Islet precursor cell (in vitro differentiated cells): Measurements from ENCODE around the gene ERF.

Experiments used
- DNase-seq: peaks from one replicate; pipeline ENCODE4 v3.0.0-alpha.2; 2018

ERF gene

DNA sequence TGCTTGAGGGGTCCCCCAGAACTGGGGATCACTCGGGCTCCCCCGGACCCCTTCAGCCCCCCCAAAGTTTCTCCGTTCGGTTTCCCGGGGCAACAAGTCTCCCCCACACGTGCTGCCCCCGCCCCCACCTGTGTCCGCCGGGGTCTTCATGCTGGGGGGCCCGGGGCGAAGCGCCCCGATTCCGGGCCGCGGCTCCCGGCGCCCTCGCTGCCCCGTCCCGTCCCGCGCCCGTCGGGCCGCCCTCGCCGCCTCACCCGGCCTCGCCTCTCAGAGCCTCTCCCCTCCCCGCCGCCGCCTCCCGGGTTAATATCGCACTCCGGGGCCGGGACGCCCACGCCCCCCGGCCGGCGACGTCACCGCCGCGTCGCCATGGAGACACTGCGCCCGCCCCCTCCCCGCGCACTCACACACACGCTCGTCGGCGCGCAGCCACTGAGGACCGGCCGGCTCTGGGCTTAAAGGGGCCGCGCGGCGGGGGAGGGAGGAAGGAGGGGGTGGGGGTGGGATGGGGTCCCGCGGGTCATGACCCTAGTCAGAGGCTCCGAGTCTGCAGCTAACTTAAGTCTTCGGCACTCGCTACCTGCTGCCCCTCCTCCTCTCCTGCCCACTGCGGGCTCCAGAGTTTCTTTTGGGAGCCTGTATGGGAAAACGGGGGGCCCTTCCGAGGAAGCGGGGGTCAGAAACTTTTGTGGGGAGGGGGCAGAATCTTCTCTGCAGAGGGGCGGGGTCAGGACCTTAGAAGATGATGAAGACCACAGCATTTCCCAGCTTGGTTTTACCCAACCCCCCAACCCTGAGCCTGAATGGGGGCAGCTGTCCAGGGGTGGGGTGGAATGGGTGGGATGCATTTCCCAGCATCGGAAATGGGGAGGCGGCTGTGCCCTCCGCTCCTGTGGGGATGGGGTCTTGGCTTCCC lies at the start of gene ERF:
TSS of gene ERF (minus strand) at position 279 of the 916 bp plus-strand sequence. CDS start at position 150, 129 bp downstream.
- peak; percentile 96 for DNase-seq

DNA sequence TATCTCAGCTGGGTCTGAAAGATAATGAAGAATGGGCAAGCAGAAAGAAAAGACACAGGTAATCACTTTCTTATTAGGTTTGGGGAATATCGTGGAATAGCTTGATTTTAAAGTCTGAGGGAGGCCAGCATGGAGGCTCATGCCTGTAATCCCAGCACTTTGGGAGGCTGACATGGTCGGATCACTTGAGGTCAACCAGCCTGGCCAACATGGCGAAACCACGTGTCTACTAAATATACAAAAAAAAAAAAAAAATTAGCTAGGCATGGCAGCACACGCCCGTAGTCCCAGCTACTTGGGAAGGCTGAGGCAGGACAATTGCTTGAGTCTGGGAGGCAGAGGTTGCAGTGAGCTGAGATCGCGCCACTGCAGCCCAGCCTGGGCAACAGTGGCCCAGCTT lies 48.9 kb upstream of the ERF start:
- DNase-seq: no peak

DNA sequence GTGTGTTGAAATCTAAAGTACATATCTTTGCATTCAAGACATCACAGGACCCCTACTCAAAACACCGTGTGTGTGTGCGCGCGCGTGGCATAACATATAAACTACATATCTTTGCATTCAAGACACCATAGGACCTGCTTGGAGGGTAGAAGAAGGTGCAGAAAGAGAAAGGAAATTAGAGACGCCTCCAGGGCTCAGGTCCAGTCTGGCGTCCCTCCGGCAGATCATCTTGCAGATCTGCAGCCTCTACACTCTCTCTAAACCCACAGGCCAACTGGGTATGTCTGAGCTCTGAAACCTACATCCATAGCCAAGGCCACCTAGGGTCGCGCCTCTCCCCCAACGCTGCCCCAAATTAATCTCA lies 48.2 kb upstream of the ERF start:
- no peak for DNase-seq

DNA sequence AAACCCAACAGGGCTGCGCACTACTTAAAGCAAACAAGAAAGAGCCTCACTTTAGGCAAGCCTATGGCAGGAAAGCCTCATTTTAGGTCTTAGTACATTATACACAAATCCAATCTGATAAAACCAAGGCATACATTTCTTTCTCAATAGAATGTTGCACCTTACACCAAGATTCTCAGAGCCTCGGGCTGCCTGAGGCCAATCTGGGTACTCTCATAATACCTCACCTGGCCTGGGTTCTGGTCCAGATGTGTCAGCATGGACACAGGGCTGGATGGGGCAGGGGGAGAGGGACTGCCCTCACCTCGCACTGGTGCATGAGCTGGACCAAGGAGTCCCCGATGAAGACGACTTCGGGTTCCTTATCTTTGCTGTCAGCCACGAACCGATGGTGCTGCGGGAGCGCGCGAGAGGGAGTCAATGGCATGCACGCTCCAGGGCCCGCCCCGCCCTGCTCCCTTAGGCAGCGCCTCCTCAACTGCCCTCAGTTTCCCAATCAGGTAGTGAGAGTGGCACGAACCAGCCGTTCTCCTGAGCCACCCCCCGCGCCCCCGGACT lies 46.8 kb upstream of the ERF start, which contains the start of gene PRR19:
TSS of gene PRR19 (plus strand) at position 487 of the 558 bp plus-strand sequence. CDS start 7,453 bp downstream, outside the sequence.
- DNase-seq: no peak

DNA sequence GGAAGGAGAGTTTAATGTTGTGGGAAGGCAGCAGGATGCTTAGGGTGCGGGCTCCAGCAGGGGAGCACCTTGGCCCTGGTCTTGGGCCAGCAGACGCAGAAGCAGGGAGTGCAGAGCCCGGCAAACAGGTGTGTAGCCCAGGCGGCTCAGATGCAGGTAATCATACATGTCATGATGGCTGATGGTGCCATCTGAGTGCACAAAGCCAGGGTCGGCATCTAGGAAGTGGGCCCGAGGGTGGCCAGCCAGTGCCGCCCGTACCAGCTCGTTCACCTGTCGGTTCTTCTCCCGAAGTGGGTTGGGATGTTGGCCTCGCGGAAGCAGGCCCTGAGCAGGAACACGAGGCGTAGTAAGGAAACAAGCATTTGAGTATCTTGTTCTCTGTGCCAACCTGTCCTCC lies 42.1 kb upstream of the ERF start:
- peak; percentile 43 for DNase-seq

DNA sequence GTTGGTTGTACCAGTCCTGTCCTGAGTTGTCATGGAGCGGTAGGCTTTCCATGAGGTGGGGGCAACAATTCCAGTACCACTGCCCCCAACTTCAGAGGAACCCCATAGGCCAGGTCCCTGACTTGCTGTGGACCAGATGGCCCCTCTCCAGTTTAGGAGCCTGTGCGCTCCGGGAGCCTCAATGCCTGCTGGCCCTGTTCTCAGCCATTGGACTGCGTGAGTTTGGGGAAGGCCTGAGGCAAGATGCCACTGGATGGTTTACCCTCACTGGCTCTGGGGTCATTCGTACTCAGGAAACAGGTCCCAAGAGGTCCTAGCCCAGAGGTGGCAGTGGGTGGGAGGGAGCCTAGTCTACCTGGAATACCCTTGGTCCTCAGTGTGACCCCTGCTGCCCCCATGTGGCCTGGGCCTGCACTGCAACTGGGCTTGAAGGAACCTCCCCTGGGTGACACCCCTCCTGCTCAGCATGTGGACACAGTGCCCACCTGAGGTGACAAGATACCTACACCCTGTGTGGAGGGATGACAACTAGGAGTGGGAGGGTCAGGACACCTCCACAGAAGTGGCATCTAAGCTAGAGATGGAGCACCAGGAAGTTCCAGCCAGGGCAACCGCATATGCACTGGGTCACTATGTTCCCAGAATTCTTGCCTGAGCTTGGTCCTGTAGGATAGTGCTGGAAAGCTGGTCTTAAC lies 41.0 kb upstream of the ERF start:
- DNase-seq: peak; percentile 91

DNA sequence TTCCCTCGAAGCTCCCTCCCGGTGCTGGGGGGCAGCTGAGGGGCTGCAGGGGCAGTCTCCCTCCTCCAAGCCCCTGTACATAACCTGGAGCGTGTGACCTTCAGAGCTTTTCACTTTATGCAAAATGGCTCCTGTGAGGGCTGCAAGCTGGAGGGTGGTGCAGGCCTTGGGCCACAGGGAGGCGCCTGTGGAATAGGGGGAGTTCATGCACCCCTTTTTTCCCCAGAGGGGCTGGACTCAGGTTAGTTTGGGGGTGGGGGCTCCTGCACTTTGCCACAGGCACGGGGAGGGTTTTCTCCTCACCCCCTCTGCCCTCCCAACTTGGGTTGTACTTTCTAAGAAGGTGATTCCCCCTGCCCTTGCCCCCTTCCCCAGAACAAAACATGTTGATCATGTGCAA lies 40.4 kb upstream of the ERF start:
- no peak for DNase-seq

DNA sequence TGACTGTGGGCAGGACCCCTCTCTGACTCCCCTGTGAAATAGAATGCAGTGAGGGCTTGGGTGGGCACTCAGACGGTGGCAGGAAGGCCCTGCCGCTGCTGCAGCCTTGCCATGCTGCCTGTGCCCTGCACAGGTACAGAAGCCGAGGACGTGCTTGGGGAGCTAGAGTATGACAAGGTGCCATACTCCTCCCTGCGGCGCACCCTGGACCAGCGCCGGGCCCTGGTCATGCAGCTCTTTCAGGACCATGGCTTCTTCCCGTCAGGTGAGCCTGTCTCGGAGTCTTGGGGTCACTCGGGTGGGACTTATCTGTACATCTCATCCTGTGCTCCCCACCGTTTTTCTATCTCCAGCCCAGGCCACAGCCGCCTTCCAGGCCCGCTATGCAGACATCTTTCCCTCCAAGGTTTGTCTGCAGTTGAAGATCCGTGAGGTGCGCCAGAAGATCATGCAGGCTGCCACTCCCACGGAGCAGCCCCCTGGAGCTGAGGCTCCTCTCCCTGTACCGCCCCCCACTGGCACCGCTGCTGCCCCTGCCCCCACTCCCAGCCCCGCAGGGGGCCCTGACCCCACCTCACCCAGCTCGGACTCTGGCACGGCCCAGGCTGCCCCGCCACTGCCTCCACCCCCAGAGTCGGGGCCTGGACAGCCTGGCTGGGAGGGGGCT lies 39.7 kb upstream of the ERF start:
- no peak for DNase-seq

DNA sequence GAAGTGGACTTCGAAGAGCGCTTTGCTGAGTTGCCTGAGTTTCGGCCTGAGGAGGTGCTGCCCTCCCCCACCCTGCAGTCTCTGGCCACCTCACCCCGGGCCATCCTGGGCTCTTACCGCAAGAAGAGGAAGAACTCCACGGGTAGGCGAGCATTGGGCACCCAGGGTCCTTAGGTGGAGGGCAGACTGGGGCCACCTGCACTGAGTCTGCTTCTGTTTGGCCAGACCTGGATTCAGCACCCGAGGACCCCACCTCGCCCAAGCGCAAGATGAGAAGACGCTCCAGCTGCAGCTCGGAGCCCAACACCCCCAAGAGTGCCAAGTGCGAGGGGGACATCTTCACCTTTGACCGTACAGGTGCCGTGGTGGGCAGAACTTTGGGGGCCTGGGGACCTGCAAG lies 39.0 kb upstream of the ERF start:
- DNase-seq: no peak

DNA sequence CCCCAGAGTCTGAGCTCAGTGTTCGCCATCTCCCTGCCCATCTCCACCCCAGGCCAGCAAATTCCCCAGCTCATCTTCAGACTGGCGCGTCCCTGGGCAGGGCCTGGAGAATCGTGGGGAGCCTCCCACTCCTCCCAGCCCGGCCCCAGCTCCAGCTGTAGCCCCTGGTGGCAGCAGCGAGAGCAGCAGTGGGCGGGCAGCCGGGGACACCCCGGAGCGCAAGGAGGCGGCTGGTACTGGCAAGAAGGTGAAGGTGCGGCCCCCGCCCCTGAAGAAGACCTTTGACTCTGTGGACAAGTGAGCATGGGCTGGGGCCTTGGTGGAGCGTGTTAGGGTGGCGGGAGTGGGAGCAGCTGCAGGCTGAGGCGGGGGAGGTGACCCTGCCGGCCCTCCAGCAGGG lies 38.6 kb upstream of the ERF start:
- DNase-seq: no peak

DNA sequence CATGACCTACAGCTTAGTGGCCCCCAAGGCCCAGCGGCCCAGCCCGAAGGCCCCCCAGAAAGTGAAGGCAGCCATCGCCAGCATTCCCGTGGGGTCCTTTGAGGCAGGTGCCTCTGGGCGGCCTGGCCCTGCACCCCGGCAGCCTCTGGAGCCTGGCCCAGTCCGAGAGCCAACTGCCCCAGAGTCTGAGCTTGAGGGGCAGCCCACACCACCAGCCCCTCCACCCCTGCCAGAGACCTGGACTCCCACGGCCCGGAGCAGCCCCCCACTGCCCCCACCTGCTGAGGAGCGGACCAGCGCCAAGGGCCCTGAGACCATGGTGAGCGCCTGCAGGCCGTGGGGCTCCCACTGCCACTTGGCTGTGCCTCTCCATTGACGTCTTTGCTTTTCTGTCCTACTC lies 38.0 kb upstream of the ERF start:
- DNase-seq: no peak

DNA sequence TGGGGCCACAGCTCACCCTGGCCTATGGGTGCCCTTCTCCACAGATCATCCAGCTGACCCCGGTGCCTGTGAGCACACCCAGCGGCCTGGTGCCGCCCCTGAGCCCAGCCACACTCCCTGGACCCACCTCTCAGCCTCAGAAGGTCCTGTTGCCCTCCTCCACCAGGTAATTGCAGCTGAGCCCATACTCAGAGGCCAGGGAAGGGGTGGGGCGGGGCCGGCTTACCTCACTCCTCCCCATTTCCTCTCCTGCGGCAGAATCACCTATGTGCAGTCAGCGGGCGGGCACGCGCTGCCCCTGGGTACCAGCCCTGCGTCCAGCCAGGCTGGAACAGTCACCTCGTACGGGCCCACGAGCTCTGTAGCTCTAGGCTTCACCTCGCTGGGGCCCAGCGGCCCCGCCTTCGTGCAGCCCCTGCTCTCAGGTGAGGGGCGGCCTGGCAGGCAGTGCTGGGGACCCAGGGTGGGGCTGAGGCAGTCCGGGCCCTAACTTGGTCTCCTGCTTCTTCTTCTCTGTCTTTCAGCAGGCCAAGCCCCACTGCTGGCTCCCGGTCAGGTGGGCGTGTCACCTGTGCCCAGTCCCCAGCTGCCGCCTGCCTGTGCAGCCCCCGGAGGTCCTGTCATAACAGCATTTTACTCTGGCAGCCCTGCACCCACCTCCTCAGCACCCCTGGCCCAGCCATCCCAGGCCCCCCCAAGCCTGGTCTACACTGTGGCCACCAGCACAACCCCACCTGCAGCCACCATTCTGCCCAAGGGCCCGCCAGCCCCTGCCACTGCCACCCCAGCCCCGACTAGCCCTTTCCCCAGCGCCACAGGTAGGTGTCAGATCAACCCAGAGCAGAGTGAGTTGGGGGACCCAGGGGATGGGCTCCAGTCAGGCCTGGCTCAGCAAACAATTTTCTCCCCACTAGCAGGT lies 37.4 kb upstream of the ERF start:
- DNase-seq: no peak

DNA sequence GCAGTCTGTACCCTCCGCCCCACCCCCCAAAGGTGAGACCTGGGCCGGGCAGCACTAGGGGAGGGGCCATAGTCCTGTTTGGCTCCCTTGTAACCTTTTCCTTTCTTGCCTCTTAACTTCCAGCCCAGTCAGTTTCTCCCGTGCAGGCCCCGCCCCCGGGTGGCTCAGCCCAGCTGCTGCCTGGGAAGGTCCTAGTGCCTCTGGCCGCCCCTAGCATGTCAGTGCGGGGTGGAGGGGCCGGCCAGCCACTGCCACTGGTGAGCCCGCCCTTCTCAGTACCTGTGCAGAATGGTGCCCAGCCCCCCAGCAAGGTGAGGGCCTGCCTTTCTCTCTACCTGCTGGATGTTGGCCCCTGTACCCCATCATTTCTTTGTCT lies 36.5 kb upstream of the ERF start:
- DNase-seq: no peak

DNA sequence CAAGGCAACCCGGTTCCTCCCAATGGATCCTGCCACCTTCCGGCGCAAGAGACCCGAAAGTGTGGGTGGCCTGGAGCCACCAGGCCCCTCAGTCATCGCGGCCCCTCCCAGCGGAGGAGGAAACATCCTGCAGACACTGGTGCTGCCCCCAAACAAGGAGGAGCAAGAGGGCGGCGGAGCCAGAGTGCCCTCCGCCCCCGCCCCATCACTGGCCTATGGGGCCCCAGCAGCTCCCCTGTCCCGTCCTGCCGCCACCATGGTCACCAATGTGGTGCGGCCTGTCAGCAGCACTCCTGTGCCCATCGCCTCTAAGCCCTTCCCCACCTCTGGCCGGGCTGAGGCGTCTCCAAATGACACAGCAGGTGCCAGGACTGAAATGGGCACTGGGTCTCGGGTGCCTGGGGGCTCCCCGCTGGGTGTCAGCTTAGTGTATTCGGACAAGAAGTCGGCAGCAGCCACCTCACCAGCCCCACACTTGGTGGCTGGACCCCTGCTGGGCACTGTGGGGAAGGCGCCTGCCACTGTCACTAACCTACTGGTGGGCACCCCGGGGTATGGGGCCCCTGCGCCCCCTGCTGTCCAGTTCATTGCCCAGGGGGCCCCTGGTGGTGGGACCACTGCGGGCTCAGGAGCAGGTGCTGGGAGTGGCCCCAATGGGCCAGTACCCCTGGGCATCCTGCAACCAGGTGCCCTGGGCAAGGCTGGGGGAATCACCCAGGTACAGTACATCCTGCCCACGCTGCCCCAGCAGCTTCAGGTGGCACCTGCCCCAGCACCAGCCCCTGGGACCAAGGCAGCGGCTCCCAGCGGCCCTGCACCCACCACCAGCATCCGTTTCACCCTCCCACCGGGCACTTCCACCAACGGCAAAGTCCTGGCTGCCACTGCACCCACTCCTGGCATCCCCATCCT lies 35.9 kb upstream of the ERF start:
- DNase-seq: peak; percentile 78

DNA sequence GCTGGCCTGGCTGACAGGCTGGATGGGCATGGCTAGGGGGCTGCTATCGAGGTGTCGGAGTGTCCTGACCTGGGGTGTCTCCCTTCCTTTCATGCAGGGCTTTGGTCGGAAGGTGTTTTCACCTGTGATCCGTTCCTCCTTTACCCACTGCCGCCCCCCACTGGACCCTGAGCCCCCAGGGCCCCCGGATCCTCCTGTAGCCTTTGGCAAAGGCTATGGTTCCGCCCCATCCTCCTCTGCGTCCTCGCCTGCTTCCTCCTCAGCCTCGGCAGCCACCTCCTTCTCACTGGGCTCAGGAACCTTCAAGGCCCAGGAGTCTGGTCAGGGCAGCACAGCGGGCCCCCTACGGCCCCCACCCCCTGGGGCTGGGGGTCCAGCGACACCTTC lies 35.2 kb upstream of the ERF start:
- DNase-seq: no peak

DNA sequence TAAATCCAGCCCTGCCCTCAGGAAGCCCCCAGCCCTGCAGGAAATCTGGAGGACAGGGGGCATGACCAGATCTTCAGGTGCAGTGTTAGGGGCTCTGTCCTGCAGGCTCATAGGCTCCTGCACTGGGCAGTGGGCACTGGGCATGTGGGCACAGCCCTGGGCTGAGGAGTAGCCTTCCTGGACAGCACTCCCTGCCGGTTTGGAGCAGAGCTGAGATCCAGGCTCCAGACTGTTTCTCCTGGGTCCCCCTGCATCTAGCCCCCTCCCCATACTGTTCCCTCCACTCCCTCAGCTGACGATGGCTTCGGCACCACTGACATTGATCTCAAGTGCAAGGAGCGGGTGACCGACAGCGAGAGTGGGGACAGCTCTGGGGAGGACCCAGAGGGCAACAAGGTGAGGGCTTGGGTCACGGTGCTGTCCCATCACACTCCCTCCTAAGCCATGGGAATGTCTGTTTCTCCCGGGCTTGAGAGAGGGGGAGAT lies 34.7 kb upstream of the ERF start:
- DNase-seq: no peak

DNA sequence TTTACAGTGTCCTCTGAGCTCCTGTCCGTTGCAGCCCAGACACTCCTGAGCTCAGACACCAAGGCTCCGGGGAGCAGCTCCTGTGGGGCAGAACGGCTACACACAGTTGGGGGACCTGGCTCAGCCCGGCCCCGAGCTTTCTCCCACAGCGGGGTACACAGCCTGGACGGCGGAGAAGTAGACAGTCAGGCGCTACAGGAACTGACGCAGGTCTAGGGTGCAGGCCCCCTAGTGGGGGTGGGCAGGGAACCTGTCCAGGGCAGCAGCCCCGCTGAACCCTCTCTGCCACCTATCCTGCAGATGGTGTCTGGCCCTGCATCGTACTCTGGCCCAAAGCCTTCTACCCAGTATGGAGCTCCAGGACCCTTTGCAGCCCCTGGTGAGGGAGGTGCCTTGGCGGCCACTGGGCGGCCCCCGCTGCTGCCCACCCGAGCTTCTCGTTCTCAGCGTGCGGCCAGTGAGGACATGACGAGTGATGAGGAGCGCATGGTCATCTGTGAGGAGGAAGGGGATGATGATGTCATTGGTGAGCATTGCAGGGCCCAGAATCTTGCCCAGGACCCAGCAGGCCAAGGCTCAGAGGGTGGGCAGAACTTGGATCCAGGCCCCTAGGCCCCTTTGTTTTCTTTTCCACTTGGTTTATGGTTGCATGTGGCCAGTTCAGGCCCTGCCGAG lies 34.1 kb upstream of the ERF start:
- DNase-seq: no peak

DNA sequence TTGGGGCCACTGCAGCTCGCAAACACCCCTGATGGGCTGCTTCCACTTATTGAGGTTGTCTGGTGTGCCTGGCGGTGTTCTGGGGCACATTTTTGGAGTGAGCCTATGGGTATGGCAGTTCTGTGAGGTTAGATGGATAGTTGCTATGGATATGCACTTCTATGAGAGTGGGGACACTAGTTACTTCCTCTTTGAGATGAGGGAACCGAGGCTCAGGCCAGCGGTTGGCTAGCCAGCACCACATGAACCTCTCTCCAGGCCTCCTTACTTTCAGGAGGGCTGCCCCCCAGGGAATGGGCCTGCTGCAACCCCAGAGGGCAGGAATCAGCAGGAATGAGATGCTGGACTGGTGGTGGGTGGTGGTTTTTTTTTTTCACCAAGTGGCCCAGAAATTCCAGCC lies 33.5 kb upstream of the ERF start:
- DNase-seq: no peak

DNA sequence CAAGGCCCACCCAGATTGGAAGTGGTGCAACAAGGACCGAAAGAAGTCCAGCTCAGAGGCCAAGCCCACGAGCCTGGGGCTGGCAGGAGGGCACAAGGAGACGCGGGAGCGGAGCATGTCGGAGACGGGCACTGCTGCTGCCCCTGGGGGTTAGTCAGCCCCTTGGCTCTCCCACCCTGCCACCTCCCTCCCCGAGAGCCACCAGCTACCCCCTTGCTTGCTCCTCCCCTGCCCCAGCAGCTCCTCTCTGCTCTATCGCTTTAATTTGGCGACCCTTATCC lies 32.8 kb upstream of the ERF start:
- no peak for DNase-seq

DNA sequence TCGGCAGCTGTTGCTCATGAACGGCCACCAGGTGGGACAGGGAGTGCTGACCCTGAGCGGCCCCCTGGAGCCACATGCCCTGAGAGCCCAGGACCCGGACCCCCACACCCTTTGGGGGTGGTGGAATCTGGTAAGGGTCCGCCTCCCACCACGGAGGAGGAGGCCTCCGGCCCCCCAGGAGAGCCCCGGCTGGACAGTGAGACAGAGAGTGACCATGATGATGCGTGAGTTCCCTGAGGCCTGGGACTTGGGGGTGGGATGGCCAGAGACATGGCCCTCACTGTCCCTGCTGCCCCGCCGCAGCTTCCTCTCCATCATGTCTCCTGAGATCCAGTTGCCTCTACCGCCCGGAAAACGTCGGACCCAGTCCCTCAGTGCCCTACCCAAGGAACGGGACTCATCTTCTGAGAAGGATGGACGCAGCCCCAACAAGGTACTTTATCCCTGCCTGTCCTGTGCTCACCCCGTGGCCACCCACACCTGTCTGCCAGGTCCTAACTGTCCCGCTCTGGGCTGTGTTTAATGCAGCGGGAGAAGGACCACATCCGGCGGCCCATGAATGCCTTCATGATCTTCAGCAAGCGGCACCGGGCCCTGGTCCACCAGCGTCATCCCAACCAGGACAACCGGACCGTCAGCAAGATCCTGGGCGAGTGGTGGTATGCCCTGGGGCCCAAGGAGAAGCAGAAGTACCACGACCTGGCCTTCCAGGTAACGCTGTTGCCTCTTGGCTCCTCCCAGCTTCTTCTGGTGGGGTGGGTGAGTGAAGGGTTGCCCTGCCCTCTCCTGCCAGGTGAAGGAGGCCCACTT lies 32.3 kb upstream of the ERF start:
- no peak for DNase-seq
